Effector memory CD4-positive, alpha-beta T cell (primary cell): ENCODE measurements around the gene ATP5F1E.

Experiments used
- DNase-seq, 3 donors: peaks; one replicate each; pipeline ENCODE4 v3.0.0-alpha.2; 2020
- H3K27ac ChIP-seq: 2 replicates; pipeline ENCODE4 v1.7.0; 2013; ENCODE audit warnings: mild to moderate bottlenecking, low read length, moderate library complexity; ENCODE audit not compliant: insufficient read depth, poor library complexity, severe bottlenecking
- H3K27me3 ChIP-seq: replicated peaks from 2 replicates; pipeline ENCODE4 v1.7.0; 2013; ENCODE audit warnings: mild to moderate bottlenecking, low read length; ENCODE audit not compliant: insufficient read depth, control insufficient read depth, poor library complexity, severe bottlenecking
- H3K36me3 ChIP-seq: 2 replicates; pipeline ENCODE4 v1.7.0; 2013; ENCODE audit warnings: mild to moderate bottlenecking, low read length, moderate library complexity; ENCODE audit not compliant: control insufficient read depth, insufficient read depth
- H3K4me1 ChIP-seq: 2 replicates; pipeline ENCODE4 v1.7.0; 2013; ENCODE audit warnings: low read length, mild to moderate bottlenecking; ENCODE audit not compliant: control insufficient read depth, insufficient read depth, poor library complexity, severe bottlenecking
- H3K4me3 ChIP-seq: 2 replicates; pipeline ENCODE4 v1.7.0; 2013; ENCODE audit warnings: low read length, low read depth, mild to moderate bottlenecking; ENCODE audit not compliant: insufficient read depth, poor library complexity, severe bottlenecking
- H3K9me3 ChIP-seq: 2 replicates; pipeline ENCODE4 v1.7.0; 2013; ENCODE audit warnings: mild to moderate bottlenecking, low read length, moderate library complexity; ENCODE audit not compliant: control insufficient read depth

Gene ATP5F1E

GRCh38 chr20:59023616-59024015 is 8.5 kb downstream of the ATP5F1E start:
- H3K36me3 ChIP-seq, result peaks cover 55% of the 10 kb centered on the region
- H3K27ac ChIP-seq, result no peak overlapping the region
- H3K4me1 ChIP-seq, result peaks cover 2% of the 10 kb centered on the region
- no peaks in the 10 kb centered on the region for H3K9me3 ChIP-seq
- H3K4me3 ChIP-seq, result no peak overlapping the region
- no peak for DNase-seq
- H3K27me3 ChIP-seq, result no peaks in the 10 kb centered on the region

GRCh38 chr20:59022754-59023153 is 9.4 kb downstream of the ATP5F1E start:
- no peaks in the 10 kb centered on the region for H3K4me1 ChIP-seq
- no peak overlapping the region for H3K4me3 ChIP-seq
- no peak overlapping the region for H3K27ac ChIP-seq
- DNase-seq, result no peak
- H3K27me3 ChIP-seq, result no peaks in the 10 kb centered on the region
- H3K36me3 ChIP-seq, result peaks cover 51% of the 10 kb centered on the region
- no peaks in the 10 kb centered on the region for H3K9me3 ChIP-seq

- no peak for DNase-seq
- Histone ChIP-seq H3K9me3 (no peaks in the 10 kb centered on the region), H3K4me3 (no peak overlapping the region), H3K27me3 (no peaks in the 10 kb centered on the region), H3K4me1 (no peaks in the 10 kb centered on the region), H3K36me3 (peaks cover 35% of the 10 kb centered on the region), H3K27ac (no peak overlapping the region)
Measured at GRCh38 chr20:59020938-59021551, 11.1 kb downstream of the ATP5F1E start.

- H3K9me3 ChIP-seq, result no peaks in the 10 kb centered on the region
- peaks cover 4% of the 10 kb centered on the region for H3K4me1 ChIP-seq
- no peak for DNase-seq
- no peaks in the 10 kb centered on the region for H3K27me3 ChIP-seq
- peaks cover 17% of the 10 kb centered on the region for H3K36me3 ChIP-seq
- no peak within 1 kb of the TSS for H3K27ac ChIP-seq
- no peak within 1 kb of the TSS for H3K4me3 ChIP-seq
Measured at GRCh38 chr20:59019217-59019616, 12.9 kb downstream of the ATP5F1E start, which contains the start of gene TUBB1. TUBB1 (plus strand) TSS chr20:59019429; CDS start chr20:59019523, 94 bp downstream.

GRCh38 chr20:59018817-59019216 is 13.3 kb downstream of the ATP5F1E start:
- H3K36me3 ChIP-seq, result peaks cover 13% of the 10 kb centered on the region
- no peak overlapping the region for H3K4me3 ChIP-seq
- DNase-seq, result no peak
- no peaks in the 10 kb centered on the region for H3K27me3 ChIP-seq
- no peak overlapping the region for H3K27ac ChIP-seq
- no peaks in the 10 kb centered on the region for H3K9me3 ChIP-seq
- peaks cover 8% of the 10 kb centered on the region for H3K4me1 ChIP-seq

GRCh38 chr20:59017493-59018231 is 14.5 kb downstream of the ATP5F1E start:
- Histone ChIP-seq H3K27ac (no peak overlapping the region), H3K4me3 (no peak overlapping the region), H3K36me3 (peaks cover 1% of the 10 kb centered on the region), H3K27me3 (no peaks in the 10 kb centered on the region), H3K9me3 (no peaks in the 10 kb centered on the region), H3K4me1 (peaks cover 15% of the 10 kb centered on the region)
- no peak for DNase-seq

GRCh38 chr20:59016795-59017492 is 15.2 kb downstream of the ATP5F1E start:
- Histone ChIP-seq H3K4me3 (no peak overlapping the region), H3K4me1 (peaks cover 15% of the 10 kb centered on the region), H3K27ac (no peak overlapping the region)

GRCh38 chr20:59015812-59016711 is 16.1 kb downstream of the ATP5F1E start:
- H3K4me3 ChIP-seq, result no peak overlapping the region

More at GRCh38 chr20:59016795-59017492, 15.2 kb downstream of the ATP5F1E start:
- no peaks in the 10 kb centered on the region for H3K27me3 ChIP-seq
- DNase-seq, result no peak
- no peaks in the 10 kb centered on the region for H3K36me3 ChIP-seq
- H3K9me3 ChIP-seq, result no peaks in the 10 kb centered on the region

GRCh38 chr20:59015411-59015810 is 16.7 kb downstream of the ATP5F1E start:
- no peak overlapping the region for H3K27ac ChIP-seq
- H3K4me3 ChIP-seq, result no peak overlapping the region
- H3K27me3 ChIP-seq, result no peaks in the 10 kb centered on the region
- H3K36me3 ChIP-seq, result no peaks in the 10 kb centered on the region
- DNase-seq, result no peak
- peaks cover 15% of the 10 kb centered on the region for H3K4me1 ChIP-seq
- H3K9me3 ChIP-seq, result no peaks in the 10 kb centered on the region

More at GRCh38 chr20:59015812-59016711, 16.1 kb downstream of the ATP5F1E start:
- Histone ChIP-seq H3K9me3 (no peaks in the 10 kb centered on the region), H3K27me3 (no peaks in the 10 kb centered on the region), H3K27ac (no peak overlapping the region), H3K36me3 (no peaks in the 10 kb centered on the region), H3K4me1 (peaks cover 15% of the 10 kb centered on the region)
- DNase-seq, result no peak
